Measurements from ENCODE around the gene TMCO1. TPM values are rescaled to one million over a fixed set of nuclear protein-coding genes. Genes with fewer than 3 reads are reported as not detected.

TMCO1 gene
- total and polyA plus RNA-seq, 2 of the 13 experiments (the other 11 are each of a cell fraction or from before 2014, with no cell fraction given), result 106 to 119 TPM

DNA sequence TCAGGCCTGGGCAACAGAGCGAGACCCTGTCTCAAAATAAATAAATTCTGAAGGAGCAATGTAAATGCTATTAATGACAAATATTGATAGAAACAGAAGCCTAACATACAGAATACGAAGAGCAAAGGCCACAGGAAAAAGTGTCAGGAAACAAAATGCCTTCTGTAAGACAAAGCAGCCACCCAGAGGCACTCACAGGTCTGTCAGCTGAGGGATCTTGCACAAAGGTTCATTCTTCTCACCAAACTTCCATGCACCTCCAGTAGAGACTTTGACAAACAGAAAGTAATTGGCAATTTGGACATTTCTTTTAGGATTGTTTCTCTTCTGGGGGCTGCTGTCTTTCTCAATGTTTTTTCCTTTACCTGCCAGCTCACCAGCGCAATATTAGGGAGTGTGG is 69.1 kb downstream of the TMCO1 start (continued):
- TF ChIP-seq ZNF761 (CRISPR knock-in tag; conservative IDR thresholded peaks at IDR 0.05), result no peak
- no peak for TF ChIP-seq HDAC2 (CRISPR knock-in tag; IDR thresholded peaks at IDR 0.05)
- TF ChIP-seq, protein P1, sequence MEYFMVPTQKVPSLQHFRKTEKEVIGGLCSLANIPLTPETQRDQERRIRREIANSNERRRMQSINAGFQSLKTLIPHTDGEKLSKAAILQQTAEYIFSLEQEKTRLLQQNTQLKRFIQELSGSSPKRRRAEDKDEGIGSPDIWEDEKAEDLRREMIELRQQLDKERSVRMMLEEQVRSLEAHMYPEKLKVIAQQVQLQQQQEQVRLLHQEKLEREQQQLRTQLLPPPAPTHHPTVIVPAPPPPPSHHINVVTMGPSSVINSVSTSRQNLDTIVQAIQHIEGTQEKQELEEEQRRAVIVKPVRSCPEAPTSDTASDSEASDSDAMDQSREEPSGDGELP (IDR thresholded peaks at IDR 0.05; ENCODE audit: borderline replicate concordance, low read depth), result peak; percentile 59; the same call in 1 of the 2 replicates
- TF ChIP-seq, protein P2, sequence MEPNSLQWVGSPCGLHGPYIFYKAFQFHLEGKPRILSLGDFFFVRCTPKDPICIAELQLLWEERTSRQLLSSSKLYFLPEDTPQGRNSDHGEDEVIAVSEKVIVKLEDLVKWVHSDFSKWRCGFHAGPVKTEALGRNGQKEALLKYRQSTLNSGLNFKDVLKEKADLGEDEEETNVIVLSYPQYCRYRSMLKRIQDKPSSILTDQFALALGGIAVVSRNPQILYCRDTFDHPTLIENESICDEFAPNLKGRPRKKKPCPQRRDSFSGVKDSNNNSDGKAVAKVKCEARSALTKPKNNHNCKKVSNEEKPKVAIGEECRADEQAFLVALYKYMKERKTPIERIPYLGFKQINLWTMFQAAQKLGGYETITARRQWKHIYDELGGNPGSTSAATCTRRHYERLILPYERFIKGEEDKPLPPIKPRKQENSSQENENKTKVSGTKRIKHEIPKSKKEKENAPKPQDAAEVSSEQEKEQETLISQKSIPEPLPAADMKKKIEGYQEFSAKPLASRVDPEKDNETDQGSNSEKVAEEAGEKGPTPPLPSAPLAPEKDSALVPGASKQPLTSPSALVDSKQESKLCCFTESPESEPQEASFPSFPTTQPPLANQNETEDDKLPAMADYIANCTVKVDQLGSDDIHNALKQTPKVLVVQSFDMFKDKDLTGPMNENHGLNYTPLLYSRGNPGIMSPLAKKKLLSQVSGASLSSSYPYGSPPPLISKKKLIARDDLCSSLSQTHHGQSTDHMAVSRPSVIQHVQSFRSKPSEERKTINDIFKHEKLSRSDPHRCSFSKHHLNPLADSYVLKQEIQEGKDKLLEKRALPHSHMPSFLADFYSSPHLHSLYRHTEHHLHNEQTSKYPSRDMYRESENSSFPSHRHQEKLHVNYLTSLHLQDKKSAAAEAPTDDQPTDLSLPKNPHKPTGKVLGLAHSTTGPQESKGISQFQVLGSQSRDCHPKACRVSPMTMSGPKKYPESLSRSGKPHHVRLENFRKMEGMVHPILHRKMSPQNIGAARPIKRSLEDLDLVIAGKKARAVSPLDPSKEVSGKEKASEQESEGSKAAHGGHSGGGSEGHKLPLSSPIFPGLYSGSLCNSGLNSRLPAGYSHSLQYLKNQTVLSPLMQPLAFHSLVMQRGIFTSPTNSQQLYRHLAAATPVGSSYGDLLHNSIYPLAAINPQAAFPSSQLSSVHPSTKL (CRISPR knock-in tag; IDR thresholded peaks at IDR 0.05), result 0 out of 2 replicates have a peak, but pooled peaks have one; percentile 14
- TF ChIP-seq, protein P3, sequence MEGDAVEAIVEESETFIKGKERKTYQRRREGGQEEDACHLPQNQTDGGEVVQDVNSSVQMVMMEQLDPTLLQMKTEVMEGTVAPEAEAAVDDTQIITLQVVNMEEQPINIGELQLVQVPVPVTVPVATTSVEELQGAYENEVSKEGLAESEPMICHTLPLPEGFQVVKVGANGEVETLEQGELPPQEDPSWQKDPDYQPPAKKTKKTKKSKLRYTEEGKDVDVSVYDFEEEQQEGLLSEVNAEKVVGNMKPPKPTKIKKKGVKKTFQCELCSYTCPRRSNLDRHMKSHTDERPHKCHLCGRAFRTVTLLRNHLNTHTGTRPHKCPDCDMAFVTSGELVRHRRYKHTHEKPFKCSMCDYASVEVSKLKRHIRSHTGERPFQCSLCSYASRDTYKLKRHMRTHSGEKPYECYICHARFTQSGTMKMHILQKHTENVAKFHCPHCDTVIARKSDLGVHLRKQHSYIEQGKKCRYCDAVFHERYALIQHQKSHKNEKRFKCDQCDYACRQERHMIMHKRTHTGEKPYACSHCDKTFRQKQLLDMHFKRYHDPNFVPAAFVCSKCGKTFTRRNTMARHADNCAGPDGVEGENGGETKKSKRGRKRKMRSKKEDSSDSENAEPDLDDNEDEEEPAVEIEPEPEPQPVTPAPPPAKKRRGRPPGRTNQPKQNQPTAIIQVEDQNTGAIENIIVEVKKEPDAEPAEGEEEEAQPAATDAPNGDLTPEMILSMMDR (CRISPR knock-in tag; IDR thresholded peaks at IDR 0.05), result 0 out of 2 replicates have a peak, but pooled peaks have one; percentile 18
- TF ChIP-seq, protein P4, sequence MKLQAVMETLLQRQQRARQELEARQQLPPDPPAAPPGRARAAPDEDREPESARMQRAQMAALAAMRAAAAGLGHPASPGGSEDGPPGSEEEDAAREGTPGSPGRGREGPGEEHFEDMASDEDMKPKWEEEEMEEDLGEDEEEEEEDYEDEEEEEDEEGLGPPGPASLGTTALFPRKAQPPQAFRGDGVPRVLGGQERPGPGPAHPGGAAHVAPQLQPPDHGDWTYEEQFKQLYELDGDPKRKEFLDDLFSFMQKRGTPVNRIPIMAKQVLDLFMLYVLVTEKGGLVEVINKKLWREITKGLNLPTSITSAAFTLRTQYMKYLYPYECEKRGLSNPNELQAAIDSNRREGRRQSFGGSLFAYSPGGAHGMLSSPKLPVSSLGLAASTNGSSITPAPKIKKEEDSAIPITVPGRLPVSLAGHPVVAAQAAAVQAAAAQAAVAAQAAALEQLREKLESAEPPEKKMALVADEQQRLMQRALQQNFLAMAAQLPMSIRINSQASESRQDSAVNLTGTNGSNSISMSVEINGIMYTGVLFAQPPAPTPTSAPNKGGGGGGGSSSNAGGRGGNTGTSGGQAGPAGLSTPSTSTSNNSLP (IDR thresholded peaks at IDR 0.05; ENCODE audit: low read depth, low read length), result no peak
- TF ChIP-seq ZNF547 (CRISPR knock-in tag; IDR thresholded peaks at IDR 0.05), result no peak
- TF ChIP-seq SOX5 (CRISPR knock-in tag; IDR thresholded peaks at IDR 0.05; ENCODE audit: borderline replicate concordance), result 0 out of 2 replicates have a peak, but pooled peaks have one; percentile 19
- peak; percentile 39; the same call in 1 of the 2 replicates for TF ChIP-seq ZNF121 (CRISPR knock-in tag; IDR thresholded peaks at IDR 0.05)
- TF ChIP-seq, protein P5, sequence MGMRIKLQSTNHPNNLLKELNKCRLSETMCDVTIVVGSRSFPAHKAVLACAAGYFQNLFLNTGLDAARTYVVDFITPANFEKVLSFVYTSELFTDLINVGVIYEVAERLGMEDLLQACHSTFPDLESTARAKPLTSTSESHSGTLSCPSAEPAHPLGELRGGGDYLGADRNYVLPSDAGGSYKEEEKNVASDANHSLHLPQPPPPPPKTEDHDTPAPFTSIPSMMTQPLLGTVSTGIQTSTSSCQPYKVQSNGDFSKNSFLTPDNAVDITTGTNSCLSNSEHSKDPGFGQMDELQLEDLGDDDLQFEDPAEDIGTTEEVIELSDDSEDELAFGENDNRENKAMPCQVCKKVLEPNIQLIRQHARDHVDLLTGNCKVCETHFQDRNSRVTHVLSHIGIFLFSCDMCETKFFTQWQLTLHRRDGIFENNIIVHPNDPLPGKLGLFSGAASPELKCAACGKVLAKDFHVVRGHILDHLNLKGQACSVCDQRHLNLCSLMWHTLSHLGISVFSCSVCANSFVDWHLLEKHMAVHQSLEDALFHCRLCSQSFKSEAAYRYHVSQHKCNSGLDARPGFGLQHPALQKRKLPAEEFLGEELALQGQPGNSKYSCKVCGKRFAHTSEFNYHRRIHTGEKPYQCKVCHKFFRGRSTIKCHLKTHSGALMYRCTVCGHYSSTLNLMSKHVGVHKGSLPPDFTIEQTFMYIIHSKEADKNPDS (CRISPR knock-in tag; IDR thresholded peaks at IDR 0.05), result no peak

All from HepG2 (cell line).